H1 (cell line): ENCODE data around the gene NOP9. TPM values are rescaled to one million over a fixed set of nuclear protein-coding genes. Genes with fewer than 3 reads are reported as not detected.

Source experiments
- CHD2 ChIP-seq: IDR thresholded peaks from 2 replicates; pipeline ENCODE4 v1.6.1; 2012; ENCODE audit warnings: low read length, improper control_type of control experiment
- EGR1 ChIP-seq: IDR thresholded peaks from 2 replicates; pipeline ENCODE4 v1.6.1; 2011; ENCODE audit warnings: low read depth, low read length, borderline replicate concordance
- EZH2 ChIP-seq: fragments of 200-600 bp; sonication (generic); IDR thresholded peaks from 2 replicates; pipeline ENCODE4 v1.7.1; 2012; ENCODE audit warnings: low read depth, mild to moderate bottlenecking, moderate library complexity, low read length, inconsistent platforms; ENCODE audit not compliant: severe bottlenecking
- HDAC6 ChIP-seq: IDR thresholded peaks from one replicate; pipeline ENCODE4 v1.7.1; 2012; ENCODE audit warnings: low read depth, mild to moderate bottlenecking, inconsistent platforms, low read length, moderate library complexity
- PHF8 ChIP-seq: fragments of 200-600 bp; sonication (generic); conservative IDR thresholded peaks from 2 replicates; pipeline ENCODE4 v1.7.1; 2012; ENCODE audit warnings: low read depth, mild to moderate bottlenecking, inconsistent platforms, low read length, moderate library complexity
- POLR2AphosphoS5 ChIP-seq: IDR thresholded peaks from 2 replicates; pipeline ENCODE4 v1.6.1; 2011; ENCODE audit warnings: low read depth, low read length
- POU5F1 ChIP-seq: IDR thresholded peaks from 2 replicates; pipeline ENCODE4 v1.6.1; 2011; ENCODE audit warnings: low read depth, mild to moderate bottlenecking, low read length, moderate library complexity
- SP2 ChIP-seq: IDR thresholded peaks from 2 replicates; pipeline ENCODE4 v1.6.1; 2012; ENCODE audit warnings: mild to moderate bottlenecking, low read length, inconsistent platforms
- SRF ChIP-seq: IDR thresholded peaks from 2 replicates; pipeline ENCODE4 v1.6.1; 2011; ENCODE audit warnings: mild to moderate bottlenecking, low read depth, low read length, moderate library complexity
- TAF7 ChIP-seq: optimal IDR thresholded peaks from 2 replicates; pipeline ENCODE3; 2011; ENCODE audit warnings: low read depth, mild to moderate bottlenecking, inconsistent platforms, low read length, moderate library complexity, borderline replicate concordance
- USF2 ChIP-seq: IDR thresholded peaks from 2 replicates; pipeline ENCODE4 v1.6.1; 2011; ENCODE audit warnings: low read length, improper control_type of control experiment
- polyA plus RNA-seq, 7 experiments: library from polyadenylated mRNA; depleted of rRNA in 3 of 7; stranded (reverse) in 5 of 7; unstranded in 2 of 7; fragments of >200 nt in 5 of 7; fragments of 200-250 nt in 2 of 7; gene quantifications; 1 replicate in 5 of 7; 2 replicates in 1 of 7; 4 replicates in 1 of 7; pipeline versions ENCODE4 v1.2.1 to v1.2.3, GENCODE V29; 2011 to 2013; ENCODE audit warnings: missing spikeins in 2 of 7, mixed read lengths in 2 of 7
- total RNA-seq: library from RNA; stranded (reverse); fragmentation: NEBNext Ultra II Directional; extraction: Animal tissue kit (Norgen Biotek cat#: 25700); gene quantifications from 2 replicates; pipeline ENCODE4 v1.2.1, GENCODE V29; 2021

NOP9 gene
- total and polyA plus RNA-seq, 2 of the 8 experiments (the other 6 are each of a cell fraction or from before 2014, with no cell fraction given): 17.8 to 34.8 TPM

GRCh38 chr14:24259282-24260025, 40.2 kb upstream of the NOP9 start (continued):
- TF ChIP-seq EZH2 (no peak), EGR1 (no peak), POLR2AphosphoS5 (no peak), CHD2 (no peak), TAF7 (no peak), SRF (no peak), USF2 (no peak), SP2 (no peak), POU5F1 (no peak), HDAC6 (no peak), PHF8 (no peak)
- TF ChIP-seq, all 59 proteins: peak for 0
